DOHH2 (cell line): ENCODE results near the gene TAF7L.

Experiments
- H3F3A ChIP-seq: fragments of 200-600 bp; sonication (generic), shearing (Covaris generic); 2 replicates; pipeline ENCODE4 v1.6.0; 2016; ENCODE audit warnings: antibody characterized with exemption, mild to moderate bottlenecking; ENCODE audit not compliant: control insufficient read depth, insufficient read depth
- H3K27ac ChIP-seq: fragments of 200-600 bp; sonication (generic); 2 replicates; pipeline ENCODE4 v1.5.1; 2014; ENCODE audit warnings: low read depth, mild to moderate bottlenecking, low read length, moderate library complexity
- H3K27me3 ChIP-seq: fragments of 200-600 bp; sonication (generic); 2 replicates; pipeline ENCODE4 v1.6.1; 2014; ENCODE audit warnings: mild to moderate bottlenecking, low read length, mixed read lengths; ENCODE audit not compliant: control insufficient read depth
- H3K36me3 ChIP-seq: fragments of 200-600 bp; sonication (generic); 2 replicates; pipeline ENCODE4 v1.6.1; 2014; ENCODE audit warnings: mild to moderate bottlenecking, low read length, moderate library complexity, mixed read lengths; ENCODE audit not compliant: control insufficient read depth
- H3K4me1 ChIP-seq: fragments of 200-600 bp; sonication (generic); 2 replicates; pipeline ENCODE4 v1.6.1; 2014; ENCODE audit warnings: mild to moderate bottlenecking, low read length, mixed read lengths; ENCODE audit not compliant: control insufficient read depth
- H3K4me2 ChIP-seq: fragments of 200-600 bp; sonication (generic); 2 replicates; pipeline ENCODE4 v1.6.0; 2014; ENCODE audit warnings: mild to moderate bottlenecking, low read length, moderate library complexity
- H3K4me3 ChIP-seq: fragments of 200-600 bp; sonication (generic); 2 replicates; pipeline ENCODE4 v1.5.1; 2014; ENCODE audit warnings: mild to moderate bottlenecking, low read length, mixed read lengths
- H3K79me2 ChIP-seq: fragments of 200-600 bp; sonication (generic); 2 replicates; pipeline ENCODE4 v1.6.1; 2014; ENCODE audit warnings: mild to moderate bottlenecking, low read length, mixed read lengths; ENCODE audit not compliant: control insufficient read depth
- H3K9me2 ChIP-seq: fragments of 200-600 bp; sonication (generic); replicated peaks from 2 replicates; pipeline ENCODE4 v1.6.1; 2014; ENCODE audit warnings: mild to moderate bottlenecking, low read length, mixed read lengths; ENCODE audit not compliant: control insufficient read depth
- H3K9me3 ChIP-seq: fragments of 200-600 bp; sonication (generic); 2 replicates; pipeline ENCODE4 v1.6.1; 2014; ENCODE audit warnings: antibody characterized with exemption, low read length, mixed read lengths; ENCODE audit not compliant: control insufficient read depth, insufficient read depth
- H4K20me1 ChIP-seq: fragments of 200-600 bp; sonication (generic); 2 replicates; pipeline ENCODE4 v1.6.0; 2014; ENCODE audit warnings: low read depth, mild to moderate bottlenecking, antibody characterized with exemption, low read length, moderate library complexity; ENCODE audit not compliant: control insufficient read depth, insufficient read depth
- EZH2phosphoT487 ChIP-seq: fragments of 200-600 bp; sonication (generic); IDR thresholded peaks from 2 replicates; pipeline ENCODE4 v1.6.1; 2017; ENCODE audit warnings: borderline replicate concordance, mild to moderate bottlenecking, antibody characterized with exemption, low read length, moderate library complexity, mixed read lengths
- TF ChIP-seq, protein P1 (sequence below): fragments of 200-600 bp; sonication (generic); IDR thresholded peaks from one replicate; pipeline ENCODE4 v1.5.1; 2014; ENCODE audit warnings: antibody characterized with exemption, mild to moderate bottlenecking, low read depth, low read length; ENCODE audit not compliant: poor library complexity, severe bottlenecking

The TAF7L gene

DNA sequence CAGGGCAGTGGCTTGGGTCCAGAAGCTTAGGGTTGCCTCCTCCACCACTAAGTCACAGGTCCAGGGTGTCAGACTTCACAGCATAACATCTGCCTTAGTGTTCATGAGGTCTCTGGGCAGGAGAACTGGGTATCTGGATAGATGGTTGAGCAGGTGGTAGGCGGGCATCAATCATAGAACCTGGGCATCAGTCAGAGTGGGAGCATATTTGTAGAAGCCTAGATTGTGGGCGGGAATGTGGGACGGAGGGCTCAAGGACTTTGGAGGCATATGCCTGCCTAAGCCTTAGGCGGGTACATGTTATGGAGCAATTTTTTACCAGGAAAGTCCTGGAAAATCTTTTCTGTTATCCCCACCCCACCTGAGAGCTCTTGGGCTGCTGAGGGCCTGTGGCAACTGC, 28.5 kb downstream of the TAF7L start:
- Histone ChIP-seq H3K4me3 (no peak overlapping the region), H3F3A (no peaks in the 10 kb centered on the region), H3K9me2 (no peaks in the 10 kb centered on the region), H3K27me3 (no peaks in the 10 kb centered on the region), H4K20me1 (no peaks in the 10 kb centered on the region), H3K36me3 (no peaks in the 10 kb centered on the region), H3K27ac (no peak overlapping the region), H3K79me2 (no peaks in the 10 kb centered on the region), H3K4me1 (0 out of 2 replicates have a peak, but pooled peaks cover 3% of the 10 kb centered on the region), H3K9me3 (no peaks in the 10 kb centered on the region), H3K4me2 (no peak overlapping the region)
- no peak for TF ChIP-seq EZH2phosphoT487
- TF ChIP-seq, protein P1, sequence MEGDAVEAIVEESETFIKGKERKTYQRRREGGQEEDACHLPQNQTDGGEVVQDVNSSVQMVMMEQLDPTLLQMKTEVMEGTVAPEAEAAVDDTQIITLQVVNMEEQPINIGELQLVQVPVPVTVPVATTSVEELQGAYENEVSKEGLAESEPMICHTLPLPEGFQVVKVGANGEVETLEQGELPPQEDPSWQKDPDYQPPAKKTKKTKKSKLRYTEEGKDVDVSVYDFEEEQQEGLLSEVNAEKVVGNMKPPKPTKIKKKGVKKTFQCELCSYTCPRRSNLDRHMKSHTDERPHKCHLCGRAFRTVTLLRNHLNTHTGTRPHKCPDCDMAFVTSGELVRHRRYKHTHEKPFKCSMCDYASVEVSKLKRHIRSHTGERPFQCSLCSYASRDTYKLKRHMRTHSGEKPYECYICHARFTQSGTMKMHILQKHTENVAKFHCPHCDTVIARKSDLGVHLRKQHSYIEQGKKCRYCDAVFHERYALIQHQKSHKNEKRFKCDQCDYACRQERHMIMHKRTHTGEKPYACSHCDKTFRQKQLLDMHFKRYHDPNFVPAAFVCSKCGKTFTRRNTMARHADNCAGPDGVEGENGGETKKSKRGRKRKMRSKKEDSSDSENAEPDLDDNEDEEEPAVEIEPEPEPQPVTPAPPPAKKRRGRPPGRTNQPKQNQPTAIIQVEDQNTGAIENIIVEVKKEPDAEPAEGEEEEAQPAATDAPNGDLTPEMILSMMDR = no peak

DNA sequence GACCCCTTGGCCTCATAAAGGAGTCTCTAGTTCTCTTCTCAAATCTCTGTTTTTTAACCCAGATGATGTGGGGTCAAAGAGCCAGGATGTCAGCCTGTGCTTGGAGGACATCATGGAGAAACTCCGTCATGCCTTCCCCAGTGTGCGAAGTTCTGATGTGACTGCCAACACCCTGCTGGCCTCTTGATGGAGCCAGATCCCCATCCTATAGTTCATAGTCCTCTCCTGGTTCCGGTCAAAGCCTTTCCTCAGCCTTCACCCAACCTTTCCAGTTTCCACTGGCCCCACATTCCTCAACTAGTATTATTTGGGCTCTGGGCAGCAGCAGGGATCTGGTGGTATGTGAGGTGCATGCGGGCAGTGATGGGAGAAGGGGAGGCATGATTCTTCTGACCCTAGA, 30.7 kb downstream of the TAF7L start:
- no peaks in the 10 kb centered on the region for H3K36me3 ChIP-seq
- no peak overlapping the region for H3K4me2 ChIP-seq
- TF ChIP-seq, protein P1 = no peak
- TF ChIP-seq EZH2phosphoT487 = no peak
- no peaks in the 10 kb centered on the region for H3K27me3 ChIP-seq
- H3K79me2 ChIP-seq = no peaks in the 10 kb centered on the region
- H3K9me3 ChIP-seq = no peaks in the 10 kb centered on the region
- H3K4me1 ChIP-seq = 0 out of 2 replicates have a peak, but pooled peaks cover 3% of the 10 kb centered on the region
- H3K4me3 ChIP-seq = no peak overlapping the region
- no peaks in the 10 kb centered on the region for H3F3A ChIP-seq
- H3K9me2 ChIP-seq = no peaks in the 10 kb centered on the region
- no peak overlapping the region for H3K27ac ChIP-seq
- no peaks in the 10 kb centered on the region for H4K20me1 ChIP-seq

DNA sequence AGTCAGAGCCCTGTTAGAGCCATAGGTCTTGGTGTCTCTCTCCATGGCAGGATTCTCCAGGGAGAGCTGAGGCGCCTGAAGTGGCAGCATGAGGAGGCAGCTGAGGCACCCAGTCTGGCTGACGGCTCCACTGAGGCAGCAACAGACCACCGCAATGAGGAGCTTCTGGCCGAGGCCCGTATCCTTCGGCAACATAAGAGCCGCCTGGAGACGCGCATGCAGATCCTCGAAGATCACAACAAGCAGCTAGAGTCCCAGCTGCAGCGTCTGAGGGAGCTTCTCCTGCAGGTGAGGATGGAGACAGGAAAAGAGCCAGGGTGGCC, 32.9 kb downstream of the TAF7L start:
- Histone ChIP-seq H3K4me1 (0 out of 2 replicates have a peak, but pooled peaks cover 3% of the 10 kb centered on the region), H3K4me3 (no peak overlapping the region), H4K20me1 (no peaks in the 10 kb centered on the region), H3K9me3 (no peaks in the 10 kb centered on the region), H3F3A (no peaks in the 10 kb centered on the region), H3K36me3 (no peaks in the 10 kb centered on the region), H3K4me2 (no peak overlapping the region), H3K27ac (no peak overlapping the region), H3K27me3 (no peaks in the 10 kb centered on the region), H3K9me2 (no peaks in the 10 kb centered on the region), H3K79me2 (no peaks in the 10 kb centered on the region)
- no peak for TF ChIP-seq EZH2phosphoT487
- TF ChIP-seq, protein P1 = no peak
